Measurements from ENCODE around the gene UBE3D.

UBE3D gene

GRCh38 chr6:83096791-83097190 is 31.1 kb upstream of the UBE3D start:
- H3K4me3 ChIP-seq (ENCODE audit: low read length) = no peak overlapping the region
- no peak for DNase-seq (ENCODE audit: low read depth)
- no peak for TF ChIP-seq CTCF (conservative IDR thresholded peaks at IDR 0.05; ENCODE audit: low read depth, low read length)

- no peak for DNase-seq (ENCODE audit: low read depth)
- no peak overlapping the region for H3K4me3 ChIP-seq (ENCODE audit: low read length)
- TF ChIP-seq CTCF (conservative IDR thresholded peaks at IDR 0.05; ENCODE audit: low read depth, low read length) = no peak
These were observed 27.2 kb upstream of the UBE3D start for GRCh38 chr6:83092756-83093399.

GRCh38 chr6:83086751-83087150 is 21.1 kb upstream of the UBE3D start:
- DNase-seq (ENCODE audit: low read depth) = no peak
- TF ChIP-seq CTCF (conservative IDR thresholded peaks at IDR 0.05; ENCODE audit: low read depth, low read length) = no peak
- no peak overlapping the region for H3K4me3 ChIP-seq (ENCODE audit: low read length)

- no peak overlapping the region for H3K4me3 ChIP-seq (ENCODE audit: low read length)
- no peak for DNase-seq (ENCODE audit: low read depth)
- TF ChIP-seq CTCF (conservative IDR thresholded peaks at IDR 0.05; ENCODE audit: low read depth, low read length) = no peak
These were observed 17.8 kb upstream of the UBE3D start for GRCh38 chr6:83083476-83083875.

GRCh38 chr6:83073615-83074014 is 8.0 kb upstream of the UBE3D start:
- no peak for DNase-seq (ENCODE audit: low read depth)
- TF ChIP-seq CTCF (conservative IDR thresholded peaks at IDR 0.05; ENCODE audit: low read depth, low read length) = no peak

GRCh38 chr6:83072726-83073125 is 7.1 kb upstream of the UBE3D start:
- no peak for TF ChIP-seq CTCF (conservative IDR thresholded peaks at IDR 0.05; ENCODE audit: low read depth, low read length)
- DNase-seq (ENCODE audit: low read depth) = no peak
- no peak overlapping the region for H3K4me3 ChIP-seq (ENCODE audit: low read length)

More at GRCh38 chr6:83073615-83074014, 8.0 kb upstream of the UBE3D start:
- no peak overlapping the region for H3K4me3 ChIP-seq (ENCODE audit: low read length)

- no peak for DNase-seq (ENCODE audit: low read depth)
- no peak overlapping the region for H3K4me3 ChIP-seq (ENCODE audit: low read length)
- TF ChIP-seq CTCF (conservative IDR thresholded peaks at IDR 0.05; ENCODE audit: low read depth, low read length) = no peak
These were observed 6.1 kb upstream of the UBE3D start for GRCh38 chr6:83071707-83072106.

Data from retinal pigment epithelial cell (primary cell).